Measurements from ENCODE around the gene PAX2. TPM values are rescaled to one million over a fixed set of nuclear protein-coding genes. Genes with fewer than 3 reads are reported as not detected.

The PAX2 gene
- total RNA-seq, 4 donors from 2014 or later: not detected

- 86% methylated on average over 13 of the region's 13 CpGs for WGBS, 2 donors
- no peak overlapping the region for H3K4me3 ChIP-seq (ENCODE audit: low read depth, poor library complexity, severe bottlenecking)
- TF ChIP-seq CTCF (IDR thresholded peaks at IDR 0.05) (no peak), POLR2A (IDR thresholded peaks at IDR 0.05) (no peak)
- no peak for DNase-seq (ENCODE audit: low spot score in 2 of 2)
- intact Hi-C loops (cut with DNase I; ENCODE audit: low total_unique reads): no loop called here
These were observed 37.3 kb downstream of the PAX2 start for GRCh38 chr10:100782461-100783244.

GRCh38 chr10:100784126-100784525 lies 38.7 kb downstream of the PAX2 start:
- 85 to 92% methylated on average over 3 of the region's 3 CpGs for WGBS, 2 donors
- TF ChIP-seq CTCF (IDR thresholded peaks at IDR 0.05) (no peak), POLR2A (IDR thresholded peaks at IDR 0.05) (no peak)
- no peak overlapping the region for H3K4me3 ChIP-seq (ENCODE audit: low read depth, poor library complexity, severe bottlenecking)
- no peak for DNase-seq (ENCODE audit: low spot score in 2 of 2)
- intact Hi-C loops (cut with DNase I; ENCODE audit: low total_unique reads): no loop called here

GRCh38 chr10:100786591-100786990 lies 41.2 kb downstream of the PAX2 start:
- 87 to 93% methylated on average over 6 of the region's 6 CpGs for WGBS, 2 donors
- no peak for DNase-seq (ENCODE audit: low spot score in 2 of 2)
- intact Hi-C loops (cut with DNase I; ENCODE audit: low total_unique reads): no loop called here
- TF ChIP-seq CTCF (IDR thresholded peaks at IDR 0.05) (no peak), POLR2A (IDR thresholded peaks at IDR 0.05) (no peak)
- H3K4me3 ChIP-seq (ENCODE audit: low read depth, poor library complexity, severe bottlenecking): no peak overlapping the region

GRCh38 chr10:100788002-100788903 lies 42.9 kb downstream of the PAX2 start:
- WGBS, 2 donors: 50 to 57% methylated on average over 18 of the region's 18 CpGs
- TF ChIP-seq CTCF (IDR thresholded peaks at IDR 0.05): no peak
- TF ChIP-seq POLR2A (IDR thresholded peaks at IDR 0.05): no peak
- intact Hi-C loops (cut with DNase I; ENCODE audit: low total_unique reads): no loop called here
- no peak for DNase-seq (ENCODE audit: low spot score in 2 of 2)
- no peak overlapping the region for H3K4me3 ChIP-seq (ENCODE audit: low read depth, poor library complexity, severe bottlenecking)

GRCh38 chr10:100790761-100791208 lies 45.4 kb downstream of the PAX2 start:
- no peak for DNase-seq (ENCODE audit: low spot score in 2 of 2)
- 49 to 60% methylated on average over 7 of the region's 7 CpGs for WGBS, 2 donors
- intact Hi-C loops (cut with DNase I; ENCODE audit: low total_unique reads): no loop called here
- TF ChIP-seq POLR2A (IDR thresholded peaks at IDR 0.05): no peak
- TF ChIP-seq CTCF (IDR thresholded peaks at IDR 0.05): no peak
- no peak overlapping the region for H3K4me3 ChIP-seq (ENCODE audit: low read depth, poor library complexity, severe bottlenecking)
